HepG2 (cell line): ENCODE results near the gene IER5L. TPM values are rescaled to one million over a fixed set of nuclear protein-coding genes. Genes with fewer than 3 reads are reported as not detected.

Experiments
- CREBL2 ChIP-seq: sonication (generic); formaldehyde crosslinking; IDR thresholded peaks from 2 replicates; pipeline ENCODE4 v1.8.1; 2023; ENCODE audit warnings: missing genetic modification reagents, mild to moderate bottlenecking, borderline replicate concordance
- FOXA3 ChIP-seq: IDR thresholded peaks from 2 replicates; pipeline ENCODE4 v1.6.1; 2016; ENCODE audit warnings: missing genetic modification reagents, missing compliant biosample characterization
- GTF2F1 ChIP-seq: fragments of 150-350 bp; IDR thresholded peaks from 2 replicates; pipeline ENCODE4 v1.6.1; 2014; ENCODE audit warnings: low read length
- HIVEP1 ChIP-seq: sonication (generic); formaldehyde crosslinking; IDR thresholded peaks from 2 replicates; pipeline ENCODE4 v1.4.0; 2020; ENCODE audit warnings: mild to moderate bottlenecking, missing genetic modification reagents
- MIXL1 ChIP-seq: IDR thresholded peaks from 2 replicates; pipeline ENCODE4 v1.6.1; 2016
- NR1H2 ChIP-seq: sonication (generic); formaldehyde crosslinking; IDR thresholded peaks from 2 replicates; pipeline ENCODE4 v1.8.1; 2022; ENCODE audit warnings: low read depth, missing genetic modification reagents, borderline replicate concordance
- NR2C2 ChIP-seq: sonication (generic); formaldehyde crosslinking; IDR thresholded peaks from 2 replicates; pipeline ENCODE4 v1.4.0; 2020; ENCODE audit warnings: missing genetic modification reagents, mild to moderate bottlenecking, moderate library complexity, borderline replicate concordance
- SP5 ChIP-seq: IDR thresholded peaks from 2 replicates; pipeline ENCODE4 v1.6.1; 2016; ENCODE audit warnings: low read depth, borderline replicate concordance
- SRSF9 ChIP-seq: fragments of 200-400 bp; formaldehyde crosslinking; IDR thresholded peaks from 2 replicates; pipeline ENCODE4 v1.6.1; 2018; ENCODE audit warnings: borderline replicate concordance, mild to moderate bottlenecking, low read depth, low read length; ENCODE audit not compliant: insufficient read depth, poor library complexity, severe bottlenecking
- TOE1 ChIP-seq: sonication (generic); formaldehyde crosslinking; IDR thresholded peaks from 2 replicates; pipeline ENCODE4 v1.4.0; 2020; ENCODE audit warnings: mild to moderate bottlenecking, missing genetic modification reagents
- ZBTB46 ChIP-seq: sonication (generic); formaldehyde crosslinking; IDR thresholded peaks from 2 replicates; pipeline ENCODE4 v1.4.0; 2020; ENCODE audit warnings: mild to moderate bottlenecking, missing genetic modification reagents, borderline replicate concordance
- ZBTB49 ChIP-seq: sonication (generic); formaldehyde crosslinking; IDR thresholded peaks from 2 replicates; pipeline ENCODE4 v1.4.0; 2020; ENCODE audit warnings: missing genetic modification reagents, borderline replicate concordance
- ZNF275 ChIP-seq: sonication (generic); formaldehyde crosslinking; IDR thresholded peaks from 2 replicates; pipeline ENCODE4 v1.8.0; 2022; ENCODE audit warnings: missing genetic modification reagents, mild to moderate bottlenecking, inconsistent platforms, borderline replicate concordance
- ZNF350 ChIP-seq: sonication (generic); formaldehyde crosslinking; IDR thresholded peaks from 2 replicates; pipeline ENCODE4 v1.4.0; 2020; ENCODE audit warnings: mild to moderate bottlenecking, low read depth, missing genetic modification reagents, borderline replicate concordance
- ZNF737 ChIP-seq: sonication (generic); formaldehyde crosslinking; IDR thresholded peaks from 2 replicates; pipeline ENCODE4 v1.5.0; 2020; ENCODE audit warnings: missing genetic modification reagents, mild to moderate bottlenecking, borderline replicate concordance
- ZNF75D ChIP-seq: sonication (generic); formaldehyde crosslinking; IDR thresholded peaks from 2 replicates; pipeline ENCODE4 v1.8.1; 2023; ENCODE audit warnings: missing genetic modification reagents, mild to moderate bottlenecking, borderline replicate concordance
- ZNF781 ChIP-seq: sonication (generic); formaldehyde crosslinking; IDR thresholded peaks from 2 replicates; pipeline ENCODE4 v1.5.1; 2020; ENCODE audit warnings: borderline replicate concordance, mild to moderate bottlenecking, missing genetic modification reagents; ENCODE audit errors: not compliant biosample characterization
- ZSCAN30 ChIP-seq: sonication (generic); formaldehyde crosslinking; IDR thresholded peaks from 2 replicates; pipeline ENCODE4 v1.5.0; 2020; ENCODE audit warnings: mild to moderate bottlenecking, missing genetic modification reagents
- polyA plus RNA-seq, 8 experiments: library from polyadenylated mRNA; depleted of rRNA in 3 of 8; stranded (reverse) in 7 of 8; unstranded in 1 of 8; fragments of >200 nt; fragmentation: Illumina TruSeq in 4 of 8; extraction: Trizol in 4 of 8; gene quantifications; 2 replicates each; pipeline versions ENCODE4 v1.2.1 to v1.2.3, GENCODE V29; 2011 to 2016; ENCODE audit warnings: low read depth in 4 of 8, missing spikeins in 1 of 8, mixed read lengths in 1 of 8; ENCODE audit not compliant: insufficient read depth in 1 of 8
- total RNA-seq, 5 experiments: library from RNA; depleted of rRNA; stranded (reverse); fragments of >200 nt; fragmentation: Illumina TruSeq; extraction: Trizol; gene quantifications; 2 replicates each; pipeline ENCODE4 v1.2.3, GENCODE V29; 2016; ENCODE audit warnings: low read depth in 1 of 5
- TF ChIP-seq, protein P1 (sequence below), 2 experiments: fragments of 450-650 bp in 1 of 2; sonication (generic) in 1 of 2; formaldehyde crosslinking; IDR thresholded peaks; 2 replicates each; pipeline versions ENCODE4 v1.5.0 to v1.8.0; 2020 to 2022; ENCODE audit warnings: mild to moderate bottlenecking in 1 of 2, missing genetic modification reagents in 1 of 2
- TF ChIP-seq, protein P2 (sequence below): sonication (generic); formaldehyde crosslinking; IDR thresholded peaks from 2 replicates; pipeline ENCODE4 v1.9.0; 2022; ENCODE audit warnings: missing genetic modification reagents, mild to moderate bottlenecking, borderline replicate concordance

Gene IER5L
- total and polyA plus RNA-seq, 2 of the 13 experiments (the other 11 are each of a cell fraction or from before 2014, with no cell fraction given) = 1.8 to 3.3 TPM

DNA sequence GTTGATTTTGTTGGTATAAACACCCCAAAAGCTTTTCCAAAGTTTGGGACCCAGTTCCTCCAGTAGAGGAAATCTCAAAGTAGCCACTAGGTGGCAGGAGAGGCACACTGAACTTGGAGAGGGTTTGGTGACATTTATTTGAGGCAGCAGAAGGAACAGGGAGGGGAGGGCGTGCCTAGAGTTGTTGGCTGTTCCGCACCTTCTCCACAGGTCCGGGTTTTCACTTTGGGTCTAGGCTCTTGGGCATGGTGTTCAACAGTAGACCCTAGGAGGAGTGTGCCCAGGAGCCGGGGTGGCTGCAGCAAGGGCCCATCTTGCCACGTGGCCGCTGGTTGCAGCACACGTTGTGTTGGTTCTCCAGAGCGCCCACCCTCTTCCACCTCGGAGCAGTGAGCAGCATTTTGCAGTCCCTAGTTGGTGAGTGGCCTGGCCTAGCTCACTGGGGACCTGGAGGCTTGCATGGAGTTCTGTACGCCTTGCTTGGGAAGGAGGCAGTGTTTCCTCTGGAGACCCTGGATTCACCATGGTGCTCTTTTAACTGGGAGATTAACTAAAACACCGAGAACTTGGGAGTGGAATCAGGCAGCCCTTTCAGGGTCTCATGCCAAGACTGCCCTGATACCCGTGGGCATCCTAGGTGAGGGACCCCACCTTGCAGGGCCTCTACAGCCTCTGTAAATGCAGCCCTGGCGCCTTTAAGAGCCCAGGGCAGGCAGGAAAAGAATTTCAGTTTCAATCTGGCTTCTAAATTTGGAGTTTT lies 38.6 kb downstream of the IER5L start (continued):
- no peak for TF ChIP-seq ZNF275 (CRISPR knock-in tag)
- TF ChIP-seq NR2C2 = no peak
- TF ChIP-seq SRSF9 = no peak
- TF ChIP-seq MIXL1 (CRISPR knock-in tag) = no peak
- no peak for TF ChIP-seq ZBTB49 (CRISPR knock-in tag)
- no peak for TF ChIP-seq ZSCAN30 (CRISPR knock-in tag)
- TF ChIP-seq, protein P1, sequence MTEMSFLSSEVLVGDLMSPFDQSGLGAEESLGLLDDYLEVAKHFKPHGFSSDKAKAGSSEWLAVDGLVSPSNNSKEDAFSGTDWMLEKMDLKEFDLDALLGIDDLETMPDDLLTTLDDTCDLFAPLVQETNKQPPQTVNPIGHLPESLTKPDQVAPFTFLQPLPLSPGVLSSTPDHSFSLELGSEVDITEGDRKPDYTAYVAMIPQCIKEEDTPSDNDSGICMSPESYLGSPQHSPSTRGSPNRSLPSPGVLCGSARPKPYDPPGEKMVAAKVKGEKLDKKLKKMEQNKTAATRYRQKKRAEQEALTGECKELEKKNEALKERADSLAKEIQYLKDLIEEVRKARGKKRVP (CRISPR knock-in tag; IDR thresholded peaks at IDR 0.05) = no peak
- no peak for TF ChIP-seq ZNF75D (CRISPR knock-in tag)
- TF ChIP-seq ZNF781 = no peak
- TF ChIP-seq ZNF350 = no peak; the same call in 1 of the 2 replicates
- TF ChIP-seq GTF2F1 = no peak
- TF ChIP-seq, protein P2, sequence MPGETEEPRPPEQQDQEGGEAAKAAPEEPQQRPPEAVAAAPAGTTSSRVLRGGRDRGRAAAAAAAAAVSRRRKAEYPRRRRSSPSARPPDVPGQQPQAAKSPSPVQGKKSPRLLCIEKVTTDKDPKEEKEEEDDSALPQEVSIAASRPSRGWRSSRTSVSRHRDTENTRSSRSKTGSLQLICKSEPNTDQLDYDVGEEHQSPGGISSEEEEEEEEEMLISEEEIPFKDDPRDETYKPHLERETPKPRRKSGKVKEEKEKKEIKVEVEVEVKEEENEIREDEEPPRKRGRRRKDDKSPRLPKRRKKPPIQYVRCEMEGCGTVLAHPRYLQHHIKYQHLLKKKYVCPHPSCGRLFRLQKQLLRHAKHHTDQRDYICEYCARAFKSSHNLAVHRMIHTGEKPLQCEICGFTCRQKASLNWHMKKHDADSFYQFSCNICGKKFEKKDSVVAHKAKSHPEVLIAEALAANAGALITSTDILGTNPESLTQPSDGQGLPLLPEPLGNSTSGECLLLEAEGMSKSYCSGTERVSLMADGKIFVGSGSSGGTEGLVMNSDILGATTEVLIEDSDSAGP (CRISPR knock-in tag) = peak; percentile 99
- TF ChIP-seq NR1H2 (CRISPR knock-in tag) = no peak
- no peak for TF ChIP-seq ZNF737 (CRISPR knock-in tag)
- peak; percentile 23; the same call in 1 of the 2 replicates for TF ChIP-seq HIVEP1 (CRISPR knock-in tag)
- TF ChIP-seq TOE1 (CRISPR knock-in tag) = no peak
- TF ChIP-seq CREBL2 (CRISPR knock-in tag) = no peak
- no peak for TF ChIP-seq SP5 (CRISPR knock-in tag)
- no peak for TF ChIP-seq ZBTB46
- no peak for TF ChIP-seq FOXA3 (CRISPR knock-in tag)
